ENCODE results near the gene KRTAP20-4. TPM values are rescaled to one million over a fixed set of nuclear protein-coding genes. Genes with fewer than 3 reads are reported as not detected.

KRTAP20-4 gene
- total RNA-seq, 1 experiment from 2014 or later = not detected

DNA sequence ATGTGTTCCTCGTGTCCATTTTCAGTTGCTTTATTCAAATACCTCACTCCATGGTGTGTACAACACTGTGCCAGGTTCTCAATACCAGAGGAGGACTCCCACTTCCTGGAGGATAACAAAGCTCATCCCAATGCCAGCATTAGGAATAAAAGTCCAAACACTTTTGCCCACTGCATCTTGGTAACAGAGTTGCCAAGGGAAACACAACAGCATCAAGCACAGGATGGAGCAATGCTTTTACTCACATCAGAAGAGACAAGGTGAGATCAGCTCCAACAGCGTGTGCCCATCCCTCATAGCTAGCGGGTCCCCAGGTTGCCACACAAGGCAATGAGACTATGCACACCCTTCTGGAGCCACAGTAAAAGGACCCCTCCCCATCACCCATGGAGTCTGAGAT, 2.9 kb downstream of the KRTAP20-4 start:
- no peak for DNase-seq
- Mint-ChIP-seq H3K9me3 (ENCODE audit: unreplicated experiment) (no peaks in the 10 kb centered on the region), H3K36me3 (ENCODE audit: insufficient read depth, unreplicated experiment) (no peaks in the 10 kb centered on the region), H3K4me3 (ENCODE audit: unreplicated experiment) (no peak overlapping the region), H3K27ac (ENCODE audit: unreplicated experiment) (no peak overlapping the region), H3K4me1 (ENCODE audit: low read depth, unreplicated experiment) (no peaks in the 10 kb centered on the region), H3K27me3 (ENCODE audit: insufficient read depth, unreplicated experiment) (no peaks in the 10 kb centered on the region)
- no peaks in the 10 kb centered on the region for H3K36me3 ChIP-seq (ENCODE audit: control insufficient read depth, insufficient read depth, low read length)
- no peaks in the 10 kb centered on the region for H3K4me1 ChIP-seq
- ChIA-PET CTCF (no interaction called here), POLR2A (no interaction called here)
- BruUV-seq (replicated peaks) = no TSS peak
- H3K27me3 ChIP-seq (replicated peaks; ENCODE audit: control insufficient read depth, insufficient read depth, low read length) = no peaks in the 10 kb centered on the region
- intact Hi-C loops (cut with micrococcal nuclease; ENCODE audit: unreplicated experiment) = no loop called here
- no peaks in the 10 kb centered on the region for H3K9me3 ChIP-seq
- no peak overlapping the region for H3K4me3 ChIP-seq (ENCODE audit: low read depth, low read length)
- TF ChIP-seq, protein P1, sequence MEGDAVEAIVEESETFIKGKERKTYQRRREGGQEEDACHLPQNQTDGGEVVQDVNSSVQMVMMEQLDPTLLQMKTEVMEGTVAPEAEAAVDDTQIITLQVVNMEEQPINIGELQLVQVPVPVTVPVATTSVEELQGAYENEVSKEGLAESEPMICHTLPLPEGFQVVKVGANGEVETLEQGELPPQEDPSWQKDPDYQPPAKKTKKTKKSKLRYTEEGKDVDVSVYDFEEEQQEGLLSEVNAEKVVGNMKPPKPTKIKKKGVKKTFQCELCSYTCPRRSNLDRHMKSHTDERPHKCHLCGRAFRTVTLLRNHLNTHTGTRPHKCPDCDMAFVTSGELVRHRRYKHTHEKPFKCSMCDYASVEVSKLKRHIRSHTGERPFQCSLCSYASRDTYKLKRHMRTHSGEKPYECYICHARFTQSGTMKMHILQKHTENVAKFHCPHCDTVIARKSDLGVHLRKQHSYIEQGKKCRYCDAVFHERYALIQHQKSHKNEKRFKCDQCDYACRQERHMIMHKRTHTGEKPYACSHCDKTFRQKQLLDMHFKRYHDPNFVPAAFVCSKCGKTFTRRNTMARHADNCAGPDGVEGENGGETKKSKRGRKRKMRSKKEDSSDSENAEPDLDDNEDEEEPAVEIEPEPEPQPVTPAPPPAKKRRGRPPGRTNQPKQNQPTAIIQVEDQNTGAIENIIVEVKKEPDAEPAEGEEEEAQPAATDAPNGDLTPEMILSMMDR (IDR thresholded peaks at IDR 0.05; ENCODE audit: insufficient read depth in 1 of 2, low read depth in 1 of 2, low read length in 1 of 2, severe bottlenecking in 1 of 2, unreplicated experiment in 1 of 2) = no peak

DNA sequence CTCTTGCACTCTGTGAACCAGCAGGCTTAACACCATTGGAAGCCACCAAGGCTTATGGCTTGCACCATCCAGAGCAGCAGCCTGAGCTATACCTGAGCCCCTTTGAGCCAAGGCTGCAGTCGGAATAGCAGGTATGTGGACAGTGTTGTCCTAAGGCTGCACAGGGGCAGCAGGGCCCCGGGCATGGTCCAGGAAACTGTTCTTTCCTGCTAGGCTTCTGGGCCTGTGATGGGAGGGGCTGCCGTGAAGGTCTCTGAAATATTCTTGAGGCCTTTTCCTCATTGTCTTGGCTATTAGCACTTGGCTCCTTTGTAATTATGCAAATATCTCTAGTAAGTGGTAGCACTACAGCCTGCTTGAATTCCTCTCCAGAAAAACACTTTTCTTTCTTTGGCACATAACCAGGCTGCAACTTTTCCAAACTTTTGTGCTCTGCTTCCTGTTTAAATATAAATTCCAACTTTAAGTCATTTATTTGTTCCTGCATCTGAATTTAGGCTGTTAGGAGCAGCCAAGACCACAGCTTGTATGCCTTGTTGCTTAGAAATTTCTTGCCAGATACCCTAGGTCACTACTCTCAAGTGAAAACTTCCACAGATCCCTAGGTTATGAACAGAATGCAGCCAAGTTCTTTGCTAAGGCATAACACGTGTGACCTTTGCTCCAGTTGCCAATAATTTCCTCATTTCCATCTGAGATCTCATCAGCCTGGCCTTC, 5.2 kb downstream of the KRTAP20-4 start:
- Mint-ChIP-seq H3K27me3 (ENCODE audit: insufficient read depth, unreplicated experiment) (no peaks in the 10 kb centered on the region), H3K4me3 (ENCODE audit: unreplicated experiment) (no peak overlapping the region), H3K4me1 (ENCODE audit: low read depth, unreplicated experiment) (no peaks in the 10 kb centered on the region), H3K9me3 (ENCODE audit: unreplicated experiment) (no peaks in the 10 kb centered on the region), H3K36me3 (ENCODE audit: insufficient read depth, unreplicated experiment) (no peaks in the 10 kb centered on the region), H3K27ac (ENCODE audit: unreplicated experiment) (no peak overlapping the region)
- TF ChIP-seq, protein P1 (IDR thresholded peaks at IDR 0.05; ENCODE audit: insufficient read depth in 1 of 2, low read depth in 1 of 2, low read length in 1 of 2, severe bottlenecking in 1 of 2, unreplicated experiment in 1 of 2) = no peak
- ChIA-PET POLR2A (no interaction called here), CTCF (no interaction called here)
- intact Hi-C loops (cut with micrococcal nuclease; ENCODE audit: unreplicated experiment) = no loop called here
- Histone ChIP-seq H3K4me3 (ENCODE audit: low read depth, low read length) (no peak overlapping the region), H3K36me3 (ENCODE audit: control insufficient read depth, insufficient read depth, low read length) (no peaks in the 10 kb centered on the region), H3K4me1 (no peaks in the 10 kb centered on the region), H3K9me3 (no peaks in the 10 kb centered on the region), H3K27me3 (replicated peaks; ENCODE audit: control insufficient read depth, insufficient read depth, low read length) (no peaks in the 10 kb centered on the region)
- no peak for DNase-seq
- BruUV-seq (replicated peaks) = no TSS peak

DNA sequence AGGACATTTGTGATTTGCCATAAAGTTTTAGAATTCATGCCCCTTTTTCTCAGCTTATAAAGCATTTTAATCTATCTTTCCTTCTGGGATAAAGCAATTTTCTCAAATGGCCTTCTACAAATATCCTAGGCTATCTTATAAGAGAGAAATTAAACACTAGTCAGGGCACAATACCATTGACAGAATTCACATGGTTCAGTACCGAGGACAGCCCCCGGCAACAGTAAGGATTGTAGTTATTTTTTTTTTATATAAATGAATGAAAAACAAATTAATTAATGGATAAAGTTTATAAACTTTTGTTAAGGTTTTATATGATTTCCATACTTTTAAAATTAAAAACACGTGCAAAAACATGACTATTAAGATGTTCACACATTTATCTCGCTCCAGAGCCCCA, 7.7 kb downstream of the KRTAP20-4 start:
- Mint-ChIP-seq H3K9me3 (ENCODE audit: unreplicated experiment) (no peaks in the 10 kb centered on the region), H3K27ac (ENCODE audit: unreplicated experiment) (no peak overlapping the region), H3K27me3 (ENCODE audit: insufficient read depth, unreplicated experiment) (peaks cover 3% of the 10 kb centered on the region), H3K4me3 (ENCODE audit: unreplicated experiment) (no peak overlapping the region), H3K4me1 (ENCODE audit: low read depth, unreplicated experiment) (no peaks in the 10 kb centered on the region), H3K36me3 (ENCODE audit: insufficient read depth, unreplicated experiment) (no peaks in the 10 kb centered on the region)
- ChIA-PET CTCF (no interaction called here), POLR2A (no interaction called here)
- TF ChIP-seq, protein P1 (IDR thresholded peaks at IDR 0.05; ENCODE audit: insufficient read depth in 1 of 2, low read depth in 1 of 2, low read length in 1 of 2, severe bottlenecking in 1 of 2, unreplicated experiment in 1 of 2) = no peak
- H3K4me1 ChIP-seq = no peaks in the 10 kb centered on the region
- intact Hi-C loops (cut with micrococcal nuclease; ENCODE audit: unreplicated experiment) = no loop called here
- H3K36me3 ChIP-seq (ENCODE audit: control insufficient read depth, insufficient read depth, low read length) = no peaks in the 10 kb centered on the region
- H3K27me3 ChIP-seq (replicated peaks; ENCODE audit: control insufficient read depth, insufficient read depth, low read length) = no peaks in the 10 kb centered on the region
- H3K4me3 ChIP-seq (ENCODE audit: low read depth, low read length) = no peak overlapping the region
- DNase-seq = no peak
- no peaks in the 10 kb centered on the region for H3K9me3 ChIP-seq
- no TSS peak for BruUV-seq (replicated peaks)
